Endothelial cell of umbilical vein (primary cell): ENCODE results near the gene RNPEPL1.

Source experiments
- CTCF ChIP-seq, 2 donors: IDR thresholded peaks; 1 replicate in 1 of 2; 2 replicates in 1 of 2; pipeline ENCODE4 v1.5.1; 2011; ENCODE audit warnings: low read length in 2 of 2, mild to moderate bottlenecking in 2 of 2, moderate library complexity in 2 of 2, control low read depth in 1 of 2, inconsistent platforms in 1 of 2, low read depth in 1 of 2; ENCODE audit not compliant: insufficient read depth in 1 of 2; ENCODE audit errors: extremely low read depth in 1 of 2
- POLR2AphosphoS5 ChIP-seq: IDR thresholded peaks from 2 replicates; pipeline ENCODE4 v1.6.1; 2012; ENCODE audit warnings: low read depth, mild to moderate bottlenecking, control low read depth, low read length, moderate library complexity; ENCODE audit not compliant: insufficient read depth

DNA sequence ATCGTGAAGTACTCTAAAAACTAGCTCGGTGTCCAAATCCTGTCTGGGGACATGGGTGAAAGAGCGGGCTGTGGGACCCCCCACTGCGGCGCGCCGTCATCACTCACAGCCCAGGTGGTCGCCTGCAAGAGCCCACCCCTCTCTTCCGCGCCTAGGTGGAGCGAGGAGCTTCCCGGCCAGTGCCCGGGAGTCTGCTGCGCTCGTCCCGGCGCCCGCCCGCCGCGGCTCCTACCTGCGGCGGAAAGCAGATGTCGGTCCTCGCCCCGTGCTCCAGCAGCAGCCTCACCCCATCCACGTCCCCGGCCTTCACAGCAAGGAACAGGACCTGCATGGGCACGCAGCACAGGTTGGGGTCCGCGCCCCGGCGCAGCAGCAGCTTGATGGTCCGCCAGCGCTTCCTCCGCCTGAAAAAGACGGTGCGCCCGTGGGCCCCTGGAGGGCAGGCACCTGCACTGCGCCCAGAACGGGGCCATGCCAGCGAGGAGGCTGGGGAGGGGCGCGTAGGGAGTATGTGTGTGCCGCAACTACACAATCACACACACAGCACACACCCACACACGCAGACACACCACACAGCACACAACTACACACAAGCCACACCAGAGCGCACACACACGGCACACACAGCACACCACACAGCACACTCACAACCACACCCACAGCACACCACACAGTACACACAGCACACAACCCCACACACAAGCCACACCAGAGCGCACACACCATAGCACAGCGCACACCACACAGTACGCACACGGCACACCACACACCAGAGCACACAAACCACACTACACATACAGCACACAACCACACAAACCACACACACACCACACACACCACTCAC lies 47.9 kb upstream of the RNPEPL1 start:
- TF ChIP-seq POLR2AphosphoS5 (no peak), CTCF (IDR thresholded peaks at IDR 0.05; ENCODE audit: extremely low read depth in 1 of 2, insufficient read depth in 1 of 2, low read depth in 1 of 2, low read length in 2 of 2) (no peak)
